T-helper 2 cell (primary cell): ENCODE results near the gene MBTPS1.
A peak's percentile ranks its signal among the peaks of the same experiment; 100 is the strongest.

ENCODE experiments used
- DNase-seq, 5 experiments: peaks; one replicate each; pipeline versions ENCODE4 v3.0.0 to v3.0.0-alpha.2; 2012 to 2022

The MBTPS1 gene

DNA sequence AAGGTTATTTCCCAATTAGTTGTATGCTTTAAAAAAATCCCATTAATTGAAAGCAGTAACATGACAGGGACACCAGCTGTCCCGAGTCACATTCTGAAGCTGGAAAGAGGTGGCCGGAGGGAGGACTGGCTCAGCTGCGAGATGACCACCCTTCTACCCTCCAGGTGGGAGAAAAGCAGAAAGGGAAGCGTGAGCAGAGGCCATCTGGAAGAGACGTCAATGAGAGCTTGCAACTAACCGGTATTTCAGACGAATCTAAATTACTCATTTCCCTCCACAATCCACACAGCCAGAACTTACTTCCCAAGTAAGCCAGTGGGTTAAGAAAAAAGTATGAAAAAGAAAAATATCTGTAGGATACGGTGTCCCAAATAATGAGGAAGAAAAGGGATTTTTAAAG is 45.6 kb downstream of the MBTPS1 start:
- no peak for DNase-seq

DNA sequence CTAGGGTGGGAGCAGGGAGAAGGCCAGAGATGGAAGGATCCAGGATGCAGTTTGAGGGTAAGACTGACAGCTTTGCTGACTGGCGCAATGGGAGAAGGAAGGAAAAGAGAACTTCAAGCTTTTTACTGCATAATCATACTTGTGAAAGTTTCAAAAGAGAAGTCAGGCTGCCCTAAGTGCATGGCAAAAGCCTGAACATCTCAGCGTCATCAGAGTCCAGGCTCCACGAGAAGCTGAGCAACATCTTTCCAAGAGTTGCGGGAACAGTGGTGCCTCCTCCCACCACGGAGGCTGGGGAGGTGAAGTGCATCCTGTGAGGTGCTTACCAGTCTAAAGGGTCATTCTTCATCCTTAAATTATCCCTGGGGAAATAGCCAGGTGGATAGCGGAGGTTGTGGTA is 47.2 kb downstream of the MBTPS1 start:
- no peak for DNase-seq

DNA sequence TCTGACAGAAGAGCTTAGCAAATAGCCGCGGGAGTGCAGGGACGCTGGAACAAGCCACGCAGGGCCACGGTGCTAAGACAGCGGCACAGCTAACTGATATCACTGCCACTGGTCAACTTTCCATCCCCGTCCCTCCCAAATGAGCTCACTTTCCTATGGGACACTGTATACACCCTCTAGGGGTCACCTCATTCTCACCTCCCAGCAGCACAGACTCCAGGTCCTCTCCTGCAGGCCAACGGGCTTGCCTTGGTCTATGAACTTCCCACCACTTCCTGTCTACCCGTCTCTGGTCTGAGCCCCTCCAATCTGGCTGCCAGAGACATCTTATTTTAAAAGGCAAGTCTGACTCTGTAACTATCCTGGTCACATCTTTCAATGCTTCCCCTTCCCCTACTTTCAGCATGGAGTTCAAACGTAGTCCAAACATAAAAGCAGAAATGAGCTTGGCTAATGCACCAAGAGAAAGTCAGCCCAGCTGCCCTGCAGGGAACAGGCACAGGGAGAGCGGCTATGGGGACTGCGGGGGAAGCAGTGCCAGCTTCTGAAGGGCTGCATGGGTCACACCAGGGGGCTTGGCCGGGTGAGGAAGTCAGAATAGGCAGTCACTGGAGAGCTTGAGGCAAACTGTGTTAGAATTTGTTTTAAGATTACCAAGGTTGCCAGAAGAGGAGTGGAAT is 47.8 kb downstream of the MBTPS1 start:
- DNase-seq: no peak

DNA sequence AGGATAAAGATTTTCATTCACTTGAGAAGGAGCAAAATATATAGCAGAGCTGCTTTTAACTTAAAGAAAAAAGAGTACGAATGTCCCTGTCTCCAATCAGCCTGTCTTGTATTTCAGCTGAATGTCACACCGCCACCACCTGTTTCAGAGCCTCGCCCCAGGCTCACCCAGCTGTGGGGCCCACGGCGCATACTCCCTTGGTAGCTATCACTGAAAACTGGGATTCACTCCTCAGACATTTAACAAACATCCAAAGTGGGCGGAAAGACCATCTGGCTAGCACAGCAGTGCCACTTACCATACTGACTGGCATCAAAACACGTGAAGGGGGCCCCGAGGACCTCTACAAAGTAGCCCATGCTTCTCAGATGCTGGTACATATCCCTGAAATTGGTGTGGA is 48.7 kb downstream of the MBTPS1 start:
- DNase-seq: no peak

DNA sequence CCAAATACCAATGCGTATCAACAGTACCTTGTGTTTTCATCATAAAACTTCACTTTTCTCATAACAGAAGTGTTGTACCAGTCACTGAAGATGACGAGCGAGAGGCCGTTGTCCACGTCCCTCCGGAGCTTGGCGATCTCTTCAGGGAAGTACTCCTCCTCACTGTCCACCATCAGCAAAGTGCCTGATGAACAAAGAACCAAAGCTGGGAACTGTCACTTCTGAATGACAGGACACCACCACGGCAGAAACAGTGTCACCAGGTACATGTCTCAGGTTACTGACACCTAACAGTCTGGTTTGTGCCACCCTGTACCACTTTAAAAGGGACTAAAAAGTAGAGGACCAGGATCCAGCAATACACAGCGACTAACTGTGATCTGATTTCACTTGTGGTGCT is 49.1 kb downstream of the MBTPS1 start:
- no peak for DNase-seq

DNA sequence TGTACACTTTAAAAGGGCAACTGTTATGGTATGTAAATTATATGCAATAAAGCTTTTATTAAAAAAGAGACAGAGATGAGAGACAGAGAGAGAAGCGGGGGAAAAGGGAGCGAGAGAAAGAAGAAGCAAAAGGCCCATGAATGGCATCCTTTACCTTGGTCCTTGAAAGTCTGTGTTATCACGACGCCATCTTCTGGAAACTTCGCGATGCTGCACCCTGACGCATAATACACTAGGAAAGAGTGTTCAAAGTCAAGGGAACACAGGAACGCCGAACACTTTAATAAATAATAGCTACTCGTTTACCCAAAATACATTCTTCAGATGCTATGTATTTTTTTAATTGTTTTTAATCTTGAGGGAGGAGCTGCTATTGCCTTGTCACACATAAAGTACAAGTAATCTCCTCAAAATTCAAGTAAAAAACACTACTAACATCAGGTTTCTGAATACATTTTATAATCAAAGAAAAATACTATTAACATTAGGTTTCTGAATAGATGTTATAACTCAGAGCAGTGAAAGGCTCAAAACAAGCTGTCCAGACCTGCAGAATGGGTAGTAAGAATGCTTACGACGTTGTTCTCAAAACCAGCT is 51.1 kb downstream of the MBTPS1 start:
- peak in 1 of 5 experiments; percentile 40 for DNase-seq

DNA sequence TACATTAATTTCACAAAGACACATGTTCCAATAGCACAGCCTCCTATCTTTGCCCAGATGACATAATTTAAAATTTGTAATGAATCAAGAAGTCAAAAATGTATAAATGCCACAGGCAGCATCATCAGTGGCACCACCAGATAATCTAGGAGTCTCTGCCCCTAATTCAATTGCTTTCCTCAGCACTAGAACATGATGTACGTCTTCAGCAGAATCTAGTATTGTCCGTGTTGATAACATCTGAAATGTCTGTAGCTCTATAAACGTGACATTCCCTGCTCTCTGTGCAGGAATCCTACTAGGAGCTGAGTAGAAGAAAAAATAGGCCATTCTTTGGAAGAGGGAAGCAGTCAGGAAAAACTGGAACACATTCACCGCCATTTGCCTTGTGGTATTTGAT is 52.8 kb downstream of the MBTPS1 start:
- DNase-seq: no peak

DNA sequence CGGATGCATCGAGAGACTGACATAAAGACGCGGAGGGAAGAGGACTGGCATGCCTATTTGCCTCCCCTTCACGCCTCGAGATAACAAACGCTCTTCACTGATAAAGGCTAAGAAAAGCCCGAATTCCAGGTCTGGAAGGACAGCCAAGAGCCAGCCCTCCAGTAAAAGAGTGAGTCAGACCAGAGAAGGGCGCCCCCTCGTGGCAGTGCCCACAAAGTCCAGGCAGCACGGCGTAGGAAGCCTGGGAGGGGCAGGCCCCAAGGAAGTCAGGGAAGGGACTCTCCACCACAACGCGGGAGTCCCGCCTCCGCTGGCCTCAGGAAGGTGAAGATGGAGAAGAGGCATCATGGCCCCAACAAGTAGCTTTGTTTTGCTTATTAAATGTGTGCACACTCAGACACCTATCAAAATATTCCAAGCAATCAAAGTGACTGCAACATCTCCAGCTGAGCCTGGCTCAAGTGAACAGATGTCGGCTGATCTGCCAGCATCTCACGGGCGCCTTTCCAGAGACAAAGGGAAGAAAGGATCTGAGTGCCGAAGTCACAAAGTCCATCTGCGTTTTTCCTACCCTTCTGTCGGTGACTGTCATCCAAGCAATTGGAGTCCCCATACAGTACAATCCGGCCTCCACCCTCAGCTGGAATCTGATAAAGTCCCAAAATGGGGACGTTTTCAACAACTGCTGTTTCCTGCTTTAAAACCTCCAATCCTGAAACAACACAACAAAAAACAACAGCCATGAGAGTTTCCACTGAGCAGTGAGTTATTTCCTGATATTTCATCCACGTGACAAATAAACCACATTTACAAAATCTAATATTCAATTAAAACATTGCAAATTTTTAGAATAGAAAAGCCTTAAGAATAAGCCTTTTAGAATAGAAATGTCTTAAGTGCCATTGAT is 53.8 kb downstream of the MBTPS1 start:
- DNase-seq: peak; percentile 18 to 55 (median 47)

DNA sequence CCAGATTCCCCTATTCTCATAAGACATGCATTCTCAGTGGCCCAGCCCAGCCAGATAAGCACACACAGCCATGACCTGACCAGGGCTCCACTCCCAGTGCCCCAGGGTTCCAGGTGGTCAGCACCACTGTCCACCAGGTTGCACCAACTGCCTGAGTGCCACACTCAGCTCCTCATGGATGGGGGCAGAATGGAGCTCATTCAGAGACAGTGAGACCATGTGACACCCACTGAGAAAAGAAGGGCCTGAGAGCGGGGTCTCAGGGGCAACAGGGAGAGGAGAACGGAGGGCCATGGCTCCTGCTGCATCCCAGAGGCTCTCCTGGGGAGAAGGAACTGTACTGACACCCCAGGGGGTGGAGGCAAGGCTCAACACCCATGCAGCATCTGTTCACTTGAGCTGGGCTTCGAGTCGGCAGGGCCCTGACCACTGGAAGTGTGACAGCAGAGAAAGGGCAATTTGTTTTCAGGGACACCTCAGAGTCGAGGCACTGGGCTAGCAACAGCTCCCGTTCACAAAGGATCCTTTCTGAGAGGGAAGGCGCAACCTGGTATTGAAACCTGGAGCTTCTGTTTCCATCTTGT is 55.4 kb downstream of the MBTPS1 start:
- no peak for DNase-seq

DNA sequence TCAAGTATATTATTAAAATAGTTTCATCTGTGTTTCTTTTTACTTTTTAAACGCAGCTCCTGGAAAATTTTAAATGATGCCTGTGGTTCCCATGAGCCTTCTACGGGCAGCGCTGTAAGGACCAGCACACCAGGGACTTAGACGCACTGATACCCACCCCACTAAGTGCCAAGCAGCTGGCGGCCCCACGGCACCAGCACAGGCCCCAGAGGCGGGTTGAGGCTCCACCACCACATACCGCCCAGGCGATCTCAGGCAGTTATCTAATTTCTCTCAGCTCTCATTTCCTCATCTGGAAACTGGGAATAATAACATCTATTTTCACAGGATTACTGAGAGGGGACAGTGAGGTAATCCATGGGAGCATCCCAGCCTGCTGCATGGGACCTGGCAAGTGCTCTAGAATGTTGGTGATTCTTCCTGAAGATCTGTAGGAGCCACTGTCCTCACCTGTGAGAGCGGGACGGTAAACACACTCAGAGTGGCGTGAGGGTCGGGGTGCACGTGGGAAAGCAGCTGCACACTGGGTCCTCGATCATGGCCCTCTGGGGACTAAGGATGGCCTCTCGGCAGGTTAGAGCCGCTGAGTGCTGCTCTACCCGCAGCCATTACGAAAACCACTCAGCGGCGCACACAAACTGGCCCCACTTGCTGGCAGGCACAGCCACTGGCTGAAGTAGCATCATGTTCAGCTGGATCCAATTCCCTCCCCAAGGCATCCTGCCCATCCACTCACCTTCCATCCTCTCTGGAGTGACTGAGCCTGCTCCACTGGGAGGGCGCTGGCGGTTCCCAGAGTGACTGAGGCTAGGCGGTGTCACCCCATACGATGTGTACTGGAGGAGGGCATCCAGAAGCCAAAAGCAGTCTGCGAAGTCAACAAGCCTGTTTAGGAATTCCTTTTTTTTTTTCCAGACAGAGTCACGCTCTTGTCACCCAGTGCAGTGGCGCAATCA is 56.5 kb downstream of the MBTPS1 start:
- DNase-seq: no peak

DNA sequence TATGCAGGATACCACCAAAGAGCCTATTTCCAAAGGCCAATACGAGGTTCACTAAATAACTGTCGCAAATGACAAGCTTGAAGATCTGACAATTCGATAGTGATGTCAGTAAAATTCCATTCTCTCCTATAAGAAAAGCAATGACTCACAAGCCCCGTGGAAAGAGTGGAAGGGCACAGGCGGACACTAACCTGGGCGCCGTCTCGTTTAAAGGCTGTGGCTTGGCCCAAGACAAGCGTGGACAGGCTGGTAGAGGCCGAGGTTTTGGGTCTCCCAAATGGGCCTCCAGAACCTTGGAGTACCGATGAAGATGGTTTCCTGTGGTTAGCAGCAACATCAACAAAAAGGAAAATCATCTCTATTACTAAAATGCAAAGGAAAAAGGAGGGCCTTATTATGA is 57.6 kb downstream of the MBTPS1 start:
- no peak for DNase-seq

DNA sequence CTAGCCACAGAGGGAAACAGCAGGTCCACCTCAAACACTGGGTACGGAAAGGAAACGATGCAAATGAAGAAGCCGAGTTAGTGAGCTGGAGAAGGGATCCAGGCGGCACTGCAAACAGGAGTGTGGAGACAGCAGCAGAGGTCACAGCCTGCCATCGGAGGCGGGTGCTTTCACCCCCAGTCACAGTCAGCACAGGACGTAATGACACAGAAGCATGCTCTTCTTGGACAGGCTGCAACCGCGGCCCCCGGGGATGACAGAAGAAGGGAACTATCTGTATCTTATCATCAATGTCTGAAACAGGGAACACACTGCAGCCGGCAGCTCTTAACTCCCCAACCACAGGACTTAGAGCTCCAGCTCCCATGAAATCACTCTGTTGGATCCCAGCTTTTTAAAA is 58.1 kb downstream of the MBTPS1 start:
- no peak for DNase-seq

DNA sequence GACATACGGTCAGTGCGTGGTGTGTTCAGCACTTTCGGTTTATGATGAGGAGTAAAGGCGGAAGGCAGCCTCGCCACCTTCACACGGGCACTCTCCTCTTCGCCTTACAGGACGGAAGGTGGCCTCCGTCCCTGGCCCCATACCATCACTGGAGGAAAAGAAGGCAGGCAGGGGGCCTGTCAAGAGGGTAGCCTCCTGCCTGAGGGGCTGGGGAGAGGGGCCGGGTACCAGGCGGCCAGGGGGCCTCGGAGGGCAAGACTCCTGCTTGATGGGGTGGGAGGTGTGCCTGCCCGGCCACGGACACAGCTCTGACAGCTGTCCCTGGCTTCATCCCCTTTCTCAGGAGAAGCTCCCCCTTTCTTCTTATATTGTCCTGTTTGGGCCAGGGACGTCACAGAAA is 58.5 kb downstream of the MBTPS1 start:
- no peak for DNase-seq

DNA sequence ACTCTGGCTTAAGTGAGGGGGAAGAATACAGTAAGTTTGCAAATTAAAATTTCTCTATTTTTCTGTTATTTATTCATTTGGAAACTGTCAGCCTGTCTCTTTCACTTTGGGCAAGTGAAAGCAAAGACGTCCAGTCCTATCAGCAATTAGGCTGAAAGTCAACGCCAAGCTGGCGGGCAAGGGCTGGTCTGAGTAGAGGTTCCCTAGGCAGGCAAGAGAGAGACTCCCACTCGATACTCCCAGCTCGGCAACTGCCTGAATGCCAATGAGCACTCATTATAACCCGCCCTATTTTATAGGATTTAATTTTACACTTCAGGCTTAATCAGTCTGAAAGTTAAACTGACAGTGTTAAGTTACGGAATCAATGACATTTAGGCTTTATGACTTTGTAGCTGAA is 59.8 kb downstream of the MBTPS1 start:
- DNase-seq: no peak

DNA sequence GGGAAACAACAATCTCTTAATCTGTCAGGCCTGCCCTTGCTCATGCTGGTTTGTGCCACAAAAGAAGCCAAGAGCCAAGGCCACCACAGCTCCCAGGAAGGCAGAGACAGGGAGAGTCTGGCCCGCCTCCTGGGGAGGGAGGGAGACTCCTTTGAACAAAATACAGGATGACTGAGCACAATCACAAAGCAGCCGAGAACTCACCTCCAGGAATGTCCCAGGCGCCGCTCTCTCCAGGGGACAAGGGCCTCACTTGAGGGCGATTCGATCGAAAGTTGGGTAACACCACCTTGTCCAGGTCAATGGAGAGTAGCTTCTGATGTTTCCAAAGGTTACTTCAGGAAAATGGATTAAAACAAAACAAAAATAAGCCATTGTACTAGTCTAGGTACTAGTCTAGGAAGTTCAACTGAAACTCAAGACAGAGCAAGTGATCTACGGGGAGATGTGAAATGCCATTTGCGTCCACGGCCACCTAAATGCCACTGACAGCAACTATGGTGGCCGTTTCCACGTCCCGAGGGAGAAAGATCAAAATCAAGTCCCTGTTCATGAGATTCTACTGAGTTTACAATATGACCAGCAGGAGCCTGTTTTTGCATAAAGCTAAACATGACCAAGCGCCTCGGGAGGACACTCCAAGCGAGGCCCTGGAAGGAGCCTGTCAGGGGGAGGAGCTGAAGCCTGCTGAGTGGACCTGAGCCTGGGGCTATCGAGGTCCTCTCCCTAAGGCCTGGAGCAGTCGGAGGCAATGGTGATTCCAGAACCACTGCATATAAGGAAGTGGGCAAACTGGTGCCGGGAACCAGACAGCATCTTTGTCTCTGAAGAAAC is 60.7 kb downstream of the MBTPS1 start:
- DNase-seq: no peak

DNA sequence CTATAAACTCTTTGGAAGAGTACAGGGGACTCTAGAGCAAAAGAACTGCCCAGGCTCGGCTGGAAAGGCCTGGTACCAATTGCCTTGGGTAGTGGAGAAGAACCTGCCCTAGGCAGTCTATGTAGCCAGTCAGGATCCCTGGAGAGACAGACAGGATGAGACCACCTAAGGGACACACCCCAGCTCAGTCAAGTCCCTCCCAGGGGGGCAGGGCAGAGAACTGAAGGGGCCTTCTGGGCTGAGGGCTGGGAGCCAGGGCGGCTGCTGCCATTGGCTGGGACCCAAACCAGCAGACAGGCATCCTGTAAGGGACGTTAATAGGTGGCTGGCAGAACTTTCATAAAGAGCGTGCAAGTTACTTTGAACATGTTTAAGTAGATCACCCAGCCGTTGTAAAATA is 61.4 kb downstream of the MBTPS1 start:
- no peak for DNase-seq

DNA sequence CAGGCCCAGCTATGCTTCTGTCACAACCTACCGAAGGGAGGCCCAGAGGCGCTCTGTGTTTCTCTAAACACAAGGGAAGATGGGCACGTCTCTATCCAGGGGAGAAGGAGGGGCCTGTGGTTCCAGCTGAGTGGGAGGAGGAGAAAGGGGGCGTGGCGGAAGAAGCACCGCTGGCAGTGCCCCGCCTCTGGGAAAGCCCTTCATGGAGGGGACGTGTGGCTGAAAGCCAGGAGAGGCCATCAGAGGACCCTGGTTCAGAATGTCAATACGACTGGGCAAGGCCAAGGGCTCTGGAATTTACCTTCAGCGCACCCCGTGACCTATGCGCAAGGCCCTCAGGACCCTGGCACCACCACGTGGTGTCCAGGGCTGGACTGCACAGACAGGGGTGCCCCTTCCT is 61.8 kb downstream of the MBTPS1 start:
- DNase-seq: no peak

DNA sequence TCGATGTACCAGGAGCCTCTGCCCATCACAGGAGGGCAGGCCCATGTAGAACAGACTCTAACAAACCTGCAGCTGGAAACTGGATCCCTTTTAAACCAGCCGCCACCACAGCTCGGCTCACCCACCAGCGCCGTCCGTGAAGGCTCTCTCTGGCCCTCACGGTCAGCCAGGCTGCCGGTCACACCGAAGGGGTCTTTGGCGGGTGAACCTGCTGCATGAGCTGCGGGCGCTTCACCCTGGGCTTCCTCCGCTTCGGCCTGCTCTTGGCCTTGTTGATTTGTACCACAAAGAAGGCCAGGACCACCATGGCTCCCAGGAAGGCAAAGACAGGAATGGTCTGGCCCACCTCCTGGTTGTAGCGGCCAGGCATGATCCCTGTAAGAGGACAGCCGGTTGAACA is 62.5 kb downstream of the MBTPS1 start:
- no peak for DNase-seq

DNA sequence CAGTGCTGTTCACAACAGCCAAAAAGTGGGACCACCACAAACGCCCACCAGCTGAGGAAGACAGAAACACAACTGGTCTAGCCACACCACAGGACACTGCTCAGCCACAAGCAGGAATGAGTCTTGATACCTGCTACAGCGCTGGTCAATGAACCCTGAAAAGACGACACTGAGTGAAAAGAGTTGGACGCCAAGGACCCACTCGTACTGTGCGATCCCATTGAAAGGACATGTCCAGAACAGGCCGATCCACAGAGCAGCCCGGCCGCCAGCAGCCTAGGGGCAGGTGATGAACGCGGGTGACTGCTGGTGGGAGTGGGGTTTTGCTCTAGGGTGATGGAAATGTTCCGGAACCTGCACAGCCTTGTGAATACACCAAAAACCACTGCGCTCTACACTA is 63.5 kb downstream of the MBTPS1 start:
- no peak for DNase-seq

DNA sequence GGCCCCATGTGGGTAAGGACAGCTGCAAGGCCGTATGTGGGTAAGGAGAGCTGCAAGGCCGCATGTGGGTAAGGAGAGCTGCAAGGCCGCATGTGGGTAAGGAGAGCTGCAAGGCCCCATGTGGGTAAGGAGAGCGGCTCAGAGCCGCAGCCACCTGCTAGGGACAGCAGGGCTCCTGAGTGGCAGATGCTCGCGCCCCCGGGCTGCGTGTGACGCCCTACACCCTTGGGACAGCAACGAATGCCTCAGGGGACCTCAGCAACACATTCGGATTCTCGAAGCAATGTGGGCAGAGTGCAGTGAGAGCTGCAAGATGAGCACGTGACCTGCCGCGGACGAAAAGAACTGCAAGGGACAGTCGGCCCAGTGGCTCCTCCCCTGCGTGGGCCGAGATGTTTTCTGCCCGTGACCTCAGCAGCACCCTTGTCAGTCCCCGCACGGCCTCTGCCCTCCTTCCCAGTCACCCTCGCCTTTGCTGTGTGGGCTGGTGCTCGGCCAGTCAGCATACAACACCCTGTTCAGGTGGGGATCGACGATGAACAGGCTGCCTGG is 64.6 kb downstream of the MBTPS1 start:
- no peak for DNase-seq

DNA sequence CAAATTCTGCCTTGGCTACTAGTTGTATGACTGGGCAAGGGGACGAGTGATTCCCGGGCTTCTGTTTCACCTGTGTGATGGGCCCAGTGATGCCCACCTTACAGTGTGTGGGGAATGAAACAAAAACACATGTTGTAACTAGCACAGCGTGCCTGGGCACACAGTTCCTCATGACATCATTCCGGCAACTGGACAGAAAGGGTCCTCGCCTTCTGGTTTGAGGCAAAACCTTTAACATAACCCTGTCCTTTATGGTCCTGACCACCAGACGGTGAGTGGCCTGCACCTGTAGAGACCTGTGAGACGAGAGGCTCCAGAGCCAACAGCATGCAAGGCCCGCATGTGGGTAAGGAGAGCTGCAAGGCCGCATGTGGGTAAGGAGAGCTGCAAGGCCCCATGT is 66.4 kb downstream of the MBTPS1 start:
- no peak for DNase-seq
